GM12872 (cell line): ENCODE results near the gene LIMA1.

ENCODE experiments used
- TF ChIP-seq, protein P1 (sequence below): IDR thresholded peaks from 3 replicates; pipeline ENCODE4 v1.5.1; 2011; ENCODE audit warnings: low read depth, mild to moderate bottlenecking, low read length, moderate library complexity; ENCODE audit not compliant: insufficient read depth

The LIMA1 gene

GRCh38 chr12:50246873-50247612, 36.3 kb downstream of the LIMA1 start:
- TF ChIP-seq, protein P1, sequence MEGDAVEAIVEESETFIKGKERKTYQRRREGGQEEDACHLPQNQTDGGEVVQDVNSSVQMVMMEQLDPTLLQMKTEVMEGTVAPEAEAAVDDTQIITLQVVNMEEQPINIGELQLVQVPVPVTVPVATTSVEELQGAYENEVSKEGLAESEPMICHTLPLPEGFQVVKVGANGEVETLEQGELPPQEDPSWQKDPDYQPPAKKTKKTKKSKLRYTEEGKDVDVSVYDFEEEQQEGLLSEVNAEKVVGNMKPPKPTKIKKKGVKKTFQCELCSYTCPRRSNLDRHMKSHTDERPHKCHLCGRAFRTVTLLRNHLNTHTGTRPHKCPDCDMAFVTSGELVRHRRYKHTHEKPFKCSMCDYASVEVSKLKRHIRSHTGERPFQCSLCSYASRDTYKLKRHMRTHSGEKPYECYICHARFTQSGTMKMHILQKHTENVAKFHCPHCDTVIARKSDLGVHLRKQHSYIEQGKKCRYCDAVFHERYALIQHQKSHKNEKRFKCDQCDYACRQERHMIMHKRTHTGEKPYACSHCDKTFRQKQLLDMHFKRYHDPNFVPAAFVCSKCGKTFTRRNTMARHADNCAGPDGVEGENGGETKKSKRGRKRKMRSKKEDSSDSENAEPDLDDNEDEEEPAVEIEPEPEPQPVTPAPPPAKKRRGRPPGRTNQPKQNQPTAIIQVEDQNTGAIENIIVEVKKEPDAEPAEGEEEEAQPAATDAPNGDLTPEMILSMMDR, result no peak

GRCh38 chr12:50246197-50246865, 37.0 kb downstream of the LIMA1 start:
- TF ChIP-seq, protein P1, result no peak

DNA sequence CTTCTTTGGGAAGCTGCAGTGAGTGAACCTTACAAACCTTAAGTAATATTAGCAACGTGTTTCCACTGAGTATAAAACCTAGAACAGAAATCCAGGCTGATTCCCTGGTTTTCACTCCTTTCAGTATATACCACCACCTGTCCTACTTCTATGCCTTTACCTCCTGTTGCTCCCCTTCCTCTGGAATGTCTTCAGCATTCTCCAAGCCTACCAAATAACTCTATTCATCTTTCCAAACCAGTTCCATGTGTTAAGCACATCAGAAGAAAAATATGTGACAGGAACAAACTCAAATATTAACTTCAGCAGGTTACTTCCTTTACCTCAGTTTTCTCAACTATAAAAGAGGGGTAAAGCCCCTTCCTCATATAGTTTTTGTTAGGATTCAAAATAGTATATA, 39.8 kb downstream of the LIMA1 start:
- TF ChIP-seq, protein P1, result no peak

- TF ChIP-seq, protein P1, result no peak
These were observed 40.5 kb downstream of the LIMA1 start for GRCh38 chr12:50242751-50243191.

DNA sequence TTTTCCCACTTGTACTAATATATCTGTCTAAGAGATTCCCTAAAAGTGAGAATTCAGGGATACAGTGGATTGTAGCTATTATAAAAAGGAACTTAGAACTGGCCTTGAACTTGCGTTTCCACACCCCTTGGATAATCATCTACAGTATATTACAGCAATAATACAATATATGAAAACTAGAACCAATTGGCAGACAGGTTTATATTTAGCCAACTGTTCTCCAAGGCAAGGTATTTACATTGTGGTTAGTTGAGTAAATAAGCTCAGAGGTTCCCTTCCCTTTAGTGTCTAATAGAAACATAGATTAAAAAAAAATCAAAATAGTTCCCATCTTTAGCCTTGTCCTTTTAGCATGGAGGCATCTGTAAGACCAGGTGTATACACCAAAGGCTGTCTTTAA, 42.1 kb downstream of the LIMA1 start:
- TF ChIP-seq, protein P1, result no peak

GRCh38 chr12:50240792-50241114, 42.6 kb downstream of the LIMA1 start:
- TF ChIP-seq, protein P1, result no peak

DNA sequence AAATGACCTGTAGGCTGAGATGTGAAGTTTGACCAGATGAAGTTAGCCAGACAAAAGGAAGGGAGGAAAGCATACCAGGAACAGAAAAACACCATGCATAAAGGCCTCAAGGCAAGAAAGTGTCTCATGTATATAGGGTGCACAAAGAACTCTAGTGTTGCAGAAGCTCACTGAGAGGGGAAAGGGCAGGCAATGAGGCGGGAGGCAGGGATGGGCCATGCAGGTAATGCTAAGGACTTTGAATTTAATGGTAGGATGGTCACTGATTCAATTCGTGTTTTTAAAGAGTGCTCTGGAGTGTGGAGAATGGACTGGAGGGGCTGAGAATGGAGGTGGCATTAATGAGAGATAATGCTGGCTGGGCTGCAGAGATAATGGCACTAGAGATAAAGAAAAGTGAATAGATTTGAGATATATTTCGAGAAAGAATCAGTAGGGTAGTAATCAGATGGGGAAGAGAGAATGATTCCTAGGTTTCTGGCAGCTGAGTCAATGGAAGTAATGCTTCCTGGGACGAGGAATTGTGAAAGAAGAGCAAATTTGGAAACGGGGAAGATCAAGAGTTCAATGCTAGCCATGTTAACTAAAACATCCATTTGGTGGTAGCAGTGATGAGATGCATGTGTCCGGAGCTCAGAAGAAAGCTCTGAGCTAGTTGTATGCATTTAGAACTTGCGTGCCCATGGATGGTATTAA, 43.1 kb downstream of the LIMA1 start:
- TF ChIP-seq, protein P1, result no peak
